Activated CD8-positive, alpha-beta T cell treated with anti-CD3 and anti-CD28 coated beads for 36 hours (primary cell): ENCODE measurements around the gene FGF14. TPM values are rescaled to one million over a fixed set of nuclear protein-coding genes. Genes with fewer than 3 reads are reported as not detected.

ENCODE experiments used
- ATAC-seq: fragments of 200-7000 bp; cut with Tn5 transposase; one replicate; pipeline ENCODE4 v1.10.0; 2021; ENCODE audit warnings: mild to moderate bottlenecking, moderate library complexity
- CTCF ChIA-PET: fragments of 350-600 bp; sonication (Branson Sonifier 250); formaldehyde crosslinking; loops from one replicate; lab custom pipeline; 2021; ENCODE audit warnings: antibody characterized with exemption; lab: Charles Lee
- POLR2A ChIA-PET: fragments of 350-600 bp; sonication (Branson Sonifier 250); formaldehyde crosslinking; loops from one replicate; lab custom pipeline; 2021; ENCODE audit warnings: antibody characterized with exemption; lab: Charles Lee
- DNase-seq: peaks from one replicate; pipeline ENCODE4 v3.0.0-alpha.2; 2020
- H3K27ac Mint-ChIP-seq: one replicate; pipeline ENCODE4 v1.8.0; 2021; ENCODE audit warnings: mild to moderate bottlenecking, mixed read lengths
- H3K27me3 Mint-ChIP-seq: one replicate; pipeline ENCODE4 v1.8.0; 2021; ENCODE audit warnings: mixed read lengths
- H3K36me3 Mint-ChIP-seq: one replicate; pipeline ENCODE4 v1.8.0; 2021; ENCODE audit warnings: low read depth, mixed read lengths
- H3K4me1 Mint-ChIP-seq: one replicate; pipeline ENCODE4 v1.8.0; 2021; ENCODE audit warnings: low read depth, mixed read lengths
- H3K4me3 Mint-ChIP-seq: one replicate; pipeline ENCODE4 v1.8.0; 2021; ENCODE audit warnings: mild to moderate bottlenecking, moderate library complexity, mixed read lengths
- H3K9me3 Mint-ChIP-seq: one replicate; pipeline ENCODE4 v1.8.0; 2021; ENCODE audit warnings: mixed read lengths
- CTCF ChIP-seq: fragments of 200-600 bp; IDR thresholded peaks from one replicate; pipeline ENCODE4 v1.8.0; 2022; ENCODE audit warnings: antibody characterized with exemption, mild to moderate bottlenecking
- intact Hi-C: fragments of 100-400 bp; cut with micrococcal nuclease; formaldehyde crosslinking; loops from one replicate; pipeline ENCODE4 v1.10.0; 2022
- total RNA-seq, 2 experiments: library from RNA; stranded (reverse); gene quantifications; one replicate each; pipeline ENCODE4 v1.2.3, GENCODE V29; 2021

The FGF14 gene
- total RNA-seq, 2 experiments from 2014 or later, result not detected

GRCh38 chr13:102261316-102261715 is 140.5 kb downstream of the FGF14 start:
- H3K27me3 Mint-ChIP-seq, result no peaks in the 10 kb centered on the region
- no peak overlapping the region for H3K4me3 Mint-ChIP-seq
- DNase-seq (no peak), ATAC-seq (no peak)
- POLR2A ChIA-PET, result no interaction called here
- no peaks in the 10 kb centered on the region for H3K4me1 Mint-ChIP-seq
- TF ChIP-seq CTCF, result no peak
- H3K27ac Mint-ChIP-seq, result no peak overlapping the region
- H3K36me3 Mint-ChIP-seq, result no peaks in the 10 kb centered on the region
- no peaks in the 10 kb centered on the region for H3K9me3 Mint-ChIP-seq
- CTCF ChIA-PET, result no interaction called here
- intact Hi-C loops, result no loop called here

GRCh38 chr13:102260256-102260655 is 141.6 kb downstream of the FGF14 start:
- TF ChIP-seq CTCF, result no peak
- no peaks in the 10 kb centered on the region for H3K9me3 Mint-ChIP-seq
- H3K4me1 Mint-ChIP-seq, result no peaks in the 10 kb centered on the region
- no peaks in the 10 kb centered on the region for H3K27me3 Mint-ChIP-seq
- ATAC-seq, result no peak
- H3K27ac Mint-ChIP-seq, result no peak overlapping the region
- no peaks in the 10 kb centered on the region for H3K36me3 Mint-ChIP-seq
- CTCF ChIA-PET, result no interaction called here
- intact Hi-C loops, result no loop called here
- POLR2A ChIA-PET, result no interaction called here
- no peak overlapping the region for H3K4me3 Mint-ChIP-seq
- DNase-seq, result no peak

GRCh38 chr13:102255409-102255808 is 146.4 kb downstream of the FGF14 start:
- ATAC-seq, result no peak

GRCh38 chr13:102251817-102252216 is 150.0 kb downstream of the FGF14 start:
- TF ChIP-seq CTCF, result no peak
- CTCF ChIA-PET, result no interaction called here
- no peaks in the 10 kb centered on the region for H3K27me3 Mint-ChIP-seq
- H3K4me1 Mint-ChIP-seq, result no peaks in the 10 kb centered on the region
- no peak for ATAC-seq
- DNase-seq, result no peak
- H3K9me3 Mint-ChIP-seq, result no peaks in the 10 kb centered on the region
- POLR2A ChIA-PET, result no interaction called here
- H3K4me3 Mint-ChIP-seq, result no peak overlapping the region
- H3K36me3 Mint-ChIP-seq, result no peaks in the 10 kb centered on the region
- H3K27ac Mint-ChIP-seq, result no peak overlapping the region
- intact Hi-C loops, result no loop called here

More at GRCh38 chr13:102255409-102255808, 146.4 kb downstream of the FGF14 start:
- CTCF ChIA-PET, result no interaction called here
- Mint-ChIP-seq H3K27ac (no peak overlapping the region), H3K27me3 (no peaks in the 10 kb centered on the region), H3K4me3 (no peak overlapping the region), H3K4me1 (no peaks in the 10 kb centered on the region), H3K9me3 (no peaks in the 10 kb centered on the region), H3K36me3 (no peaks in the 10 kb centered on the region)
- no peak for TF ChIP-seq CTCF
- POLR2A ChIA-PET, result interaction anchor here (0.7 kb wide), 1 partner anchor 95 kb away, joined by 3 read pairs; no protein-coding TSS in a partner anchor
- intact Hi-C loops, result no loop called here
- DNase-seq, result no peak

GRCh38 chr13:102250448-102250847 is 151.4 kb downstream of the FGF14 start:
- H3K27me3 Mint-ChIP-seq, result no peaks in the 10 kb centered on the region
- intact Hi-C loops, result no loop called here
- ChIA-PET CTCF (no interaction called here), POLR2A (no interaction called here)
- no peak for ATAC-seq
- H3K36me3 Mint-ChIP-seq, result no peaks in the 10 kb centered on the region
- no peaks in the 10 kb centered on the region for H3K9me3 Mint-ChIP-seq
- no peak overlapping the region for H3K4me3 Mint-ChIP-seq
- no peak overlapping the region for H3K27ac Mint-ChIP-seq
- H3K4me1 Mint-ChIP-seq, result no peaks in the 10 kb centered on the region
- no peak for DNase-seq
- TF ChIP-seq CTCF, result no peak
